Mononuclear cell (primary cell): ENCODE results near the gene CHRNG. TPM values are rescaled to one million over a fixed set of nuclear protein-coding genes. Genes with fewer than 3 reads are reported as not detected.

Experiments used
- H3K27me3 ChIP-seq: 2 replicates; pipeline ENCODE4 v1.6.0; 2011; ENCODE audit warnings: low read length, control low read depth; ENCODE audit not compliant: insufficient read depth
- H3K4me1 ChIP-seq: 2 replicates; pipeline ENCODE4 v1.5.1; 2011; ENCODE audit warnings: mild to moderate bottlenecking, low read length, control low read depth; ENCODE audit not compliant: insufficient read depth
- H3K4me3 ChIP-seq: 2 replicates; pipeline ENCODE4 v1.5.1; 2011; ENCODE audit warnings: mild to moderate bottlenecking, low read length, moderate library complexity
- H3K9me3 ChIP-seq: 2 replicates; pipeline ENCODE4 v1.5.1; 2011; ENCODE audit warnings: low read depth, mild to moderate bottlenecking, control low read depth, low read length
- total RNA-seq: library from RNA; depleted of rRNA; stranded (reverse); fragments of >200 nt; gene quantifications from one replicate; pipeline ENCODE4 v1.2.3, GENCODE V29; 2012

Gene CHRNG
- not detected for total RNA-seq

- Histone ChIP-seq H3K4me3 (no peak within 1 kb of the TSS), H3K4me1 (peaks cover 15% of the 10 kb centered on the region), H3K9me3 (no peaks in the 10 kb centered on the region), H3K27me3 (no peaks in the 10 kb centered on the region)
Measured at GRCh38 chr2:232539298-232540231, at the start of gene CHRNG. TSS of gene CHRNG (plus strand) at chr2:232539692. CDS start at chr2:232539748, 56 bp downstream.

GRCh38 chr2:232490221-232491138 is 49.0 kb upstream of the CHRNG start:
- Histone ChIP-seq H3K9me3 (no peaks in the 10 kb centered on the region), H3K4me1 (no peaks in the 10 kb centered on the region), H3K27me3 (peaks cover 13% of the 10 kb centered on the region), H3K4me3 (no peak overlapping the region)

GRCh38 chr2:232491139-232491780 is 48.2 kb upstream of the CHRNG start:
- Histone ChIP-seq H3K9me3 (no peaks in the 10 kb centered on the region), H3K27me3 (peaks cover 13% of the 10 kb centered on the region), H3K4me3 (no peak overlapping the region), H3K4me1 (no peaks in the 10 kb centered on the region)

DNA sequence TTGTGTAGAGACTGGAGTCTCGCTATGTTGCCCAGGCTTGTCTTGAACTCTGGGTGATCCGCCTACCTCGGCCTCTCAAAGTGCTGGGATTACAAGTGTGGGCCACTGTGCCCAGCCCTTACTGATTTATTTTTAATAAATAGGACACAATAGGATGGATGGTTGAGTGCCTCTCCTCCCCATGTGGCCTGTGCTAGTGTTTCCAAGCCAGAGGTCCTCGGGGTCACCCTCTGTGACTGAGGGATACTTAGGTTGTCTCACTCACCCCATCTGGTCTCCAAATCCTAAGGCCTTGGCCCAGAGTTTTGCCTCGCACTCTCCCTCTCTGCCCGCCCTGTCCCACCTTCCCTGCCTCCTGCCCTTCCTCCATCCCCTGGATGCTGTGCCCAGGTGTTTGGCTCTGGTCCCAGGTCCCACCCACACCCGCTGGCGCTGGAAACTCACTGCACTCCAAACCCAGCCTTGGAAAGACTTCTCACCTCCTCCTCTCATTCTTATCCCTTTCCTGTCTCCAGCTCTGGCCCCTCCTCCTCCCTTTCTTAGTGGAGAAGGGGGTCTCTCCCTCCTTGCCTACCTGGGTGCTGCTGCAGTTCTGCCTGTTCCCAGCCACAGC is 47.1 kb upstream of the CHRNG start:
- Histone ChIP-seq H3K27me3 (peaks cover 8% of the 10 kb centered on the region), H3K9me3 (no peaks in the 10 kb centered on the region), H3K4me3 (no peak overlapping the region), H3K4me1 (no peaks in the 10 kb centered on the region)

DNA sequence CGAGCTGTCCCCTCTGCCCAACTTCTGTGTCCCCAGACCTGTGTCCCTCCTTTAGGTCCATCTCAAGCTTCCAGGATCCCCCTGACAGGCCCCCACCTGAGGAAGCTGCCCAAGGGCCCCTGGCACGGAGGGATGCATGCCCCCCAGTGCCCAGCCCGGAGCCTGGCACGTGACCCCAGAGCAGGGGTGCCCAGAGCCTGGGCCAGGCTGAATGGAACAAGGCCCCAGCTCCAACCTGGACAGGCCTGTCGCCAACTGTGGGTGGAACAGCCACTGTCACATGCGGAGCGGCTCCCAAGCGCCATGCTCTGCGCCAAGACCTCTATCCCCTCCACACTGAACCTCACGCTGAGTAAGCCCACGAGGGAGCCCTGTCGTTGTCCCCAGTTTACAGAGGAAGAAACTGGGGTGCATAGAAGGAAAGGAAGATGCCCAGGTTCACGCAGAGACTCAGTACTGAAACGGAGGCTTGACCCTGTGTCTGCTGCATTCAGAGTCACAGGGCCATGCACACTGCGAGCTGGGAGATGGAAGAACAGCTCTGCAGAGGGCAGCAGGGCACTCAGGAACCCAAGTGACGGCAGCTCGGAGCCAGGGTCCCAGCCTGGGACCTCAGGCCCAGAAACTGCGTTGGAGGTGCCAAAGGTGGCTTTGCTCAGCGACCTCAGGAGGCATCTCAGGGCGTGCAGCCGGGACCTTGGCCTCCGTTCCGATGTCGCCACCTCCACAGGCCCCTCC is 46.4 kb upstream of the CHRNG start:
- no peaks in the 10 kb centered on the region for H3K9me3 ChIP-seq
- H3K27me3 ChIP-seq, result peaks cover 5% of the 10 kb centered on the region
- H3K4me1 ChIP-seq, result no peaks in the 10 kb centered on the region
- H3K4me3 ChIP-seq, result no peak overlapping the region

GRCh38 chr2:232493701-232494474 is 45.6 kb upstream of the CHRNG start:
- Histone ChIP-seq H3K4me3 (no peak overlapping the region), H3K9me3 (no peaks in the 10 kb centered on the region), H3K4me1 (no peaks in the 10 kb centered on the region), H3K27me3 (peaks cover 1% of the 10 kb centered on the region)

DNA sequence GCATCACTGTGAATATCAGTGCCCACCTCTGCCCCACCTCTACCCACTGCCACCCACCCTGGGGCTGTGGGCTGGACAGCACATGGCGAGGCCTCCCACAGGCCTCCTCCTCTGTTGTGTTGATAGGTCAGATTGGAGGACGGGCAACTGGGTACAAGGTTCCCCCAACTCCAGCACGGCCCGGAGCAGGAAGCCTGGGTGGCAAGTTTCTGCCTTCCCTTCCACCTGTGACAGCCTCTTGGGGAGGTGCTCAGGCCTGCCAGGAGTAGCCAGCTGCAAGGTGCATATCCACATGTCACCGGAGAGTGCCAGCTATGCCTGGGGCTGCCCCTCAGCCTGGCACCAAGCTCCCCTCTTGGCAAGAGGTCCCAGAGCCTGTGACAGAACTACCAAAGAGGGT is 45.0 kb upstream of the CHRNG start:
- Histone ChIP-seq H3K27me3 (no peaks in the 10 kb centered on the region), H3K4me3 (no peak overlapping the region), H3K9me3 (no peaks in the 10 kb centered on the region), H3K4me1 (no peaks in the 10 kb centered on the region)

- Histone ChIP-seq H3K27me3 (no peaks in the 10 kb centered on the region), H3K9me3 (no peaks in the 10 kb centered on the region), H3K4me3 (no peak overlapping the region), H3K4me1 (no peaks in the 10 kb centered on the region)
Measured at GRCh38 chr2:232495292-232495691, 44.2 kb upstream of the CHRNG start.

GRCh38 chr2:232496501-232497270 is 42.8 kb upstream of the CHRNG start:
- Histone ChIP-seq H3K4me3 (no peak overlapping the region), H3K27me3 (peaks cover under 1% of the 10 kb centered on the region), H3K4me1 (no peaks in the 10 kb centered on the region), H3K9me3 (no peaks in the 10 kb centered on the region)

DNA sequence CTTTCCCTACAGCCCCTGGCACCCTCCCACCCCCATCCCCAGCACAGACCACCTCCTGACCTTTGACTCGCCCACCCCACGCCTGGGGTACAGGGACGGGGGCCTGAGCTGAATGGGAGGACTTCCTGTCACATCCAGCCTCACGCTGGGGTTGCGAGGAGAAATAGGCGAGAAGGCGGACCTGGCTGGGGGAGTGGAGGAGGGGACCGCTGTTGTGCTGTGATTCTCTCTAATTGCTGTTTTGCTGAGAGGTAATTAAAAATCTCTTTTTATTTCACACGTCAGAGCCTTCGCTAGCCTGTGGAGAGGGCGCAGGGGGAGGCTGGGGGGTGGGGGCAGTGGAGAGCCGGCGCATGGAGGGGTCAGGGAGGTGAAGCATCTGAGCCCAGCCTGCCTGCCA is 42.1 kb upstream of the CHRNG start:
- Histone ChIP-seq H3K27me3 (peaks cover 4% of the 10 kb centered on the region), H3K4me3 (no peak overlapping the region), H3K4me1 (no peaks in the 10 kb centered on the region), H3K9me3 (no peaks in the 10 kb centered on the region)

GRCh38 chr2:232498452-232498851 is 41.0 kb upstream of the CHRNG start:
- H3K27me3 ChIP-seq, result peaks cover 7% of the 10 kb centered on the region
- H3K4me3 ChIP-seq, result no peak overlapping the region
- no peaks in the 10 kb centered on the region for H3K9me3 ChIP-seq
- H3K4me1 ChIP-seq, result peaks cover 4% of the 10 kb centered on the region

DNA sequence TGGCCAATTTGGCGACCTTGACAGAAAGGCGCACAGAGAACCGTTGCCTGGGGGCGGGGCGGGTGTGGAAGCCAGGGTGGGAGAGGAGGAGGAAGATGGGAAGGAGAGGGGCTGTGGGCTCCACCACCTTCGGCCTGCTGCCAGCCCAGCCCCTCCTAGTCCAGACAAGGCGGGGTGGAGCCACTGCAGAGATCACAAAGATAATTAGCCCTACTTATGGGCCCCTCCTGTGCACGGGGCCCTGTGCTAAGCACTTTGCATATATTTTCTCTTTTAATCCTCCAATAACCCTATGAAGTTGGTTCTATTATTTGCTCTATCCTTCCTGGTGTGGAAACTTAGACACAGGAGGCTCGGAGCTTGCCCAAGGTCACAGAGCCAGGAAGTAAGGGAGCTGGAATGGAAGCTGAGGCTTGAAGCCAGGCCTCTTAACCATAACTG is 38.1 kb upstream of the CHRNG start:
- H3K9me3 ChIP-seq, result no peaks in the 10 kb centered on the region
- peaks cover 28% of the 10 kb centered on the region for H3K27me3 ChIP-seq
- H3K4me1 ChIP-seq, result peaks cover 6% of the 10 kb centered on the region
- H3K4me3 ChIP-seq, result no peak overlapping the region
